GM18498 (cell line): ENCODE results near the gene RANBP17.

ENCODE experiments used
- ATAC-seq: cut with Tn5 transposase; IDR thresholded peaks from one replicate; pipeline ENCODE4 v1.9.1; 2021; ENCODE audit warnings: mild to moderate bottlenecking, moderate library complexity; ENCODE audit not compliant: unreplicated experiment

RANBP17 gene

GRCh38 chr5:171344936-171345608, 483.3 kb downstream of the RANBP17 start:
- ATAC-seq = no peak
